GM12878 (cell line): ENCODE measurements around the gene ADSL. TPM values are rescaled to one million over a fixed set of nuclear protein-coding genes. Genes with fewer than 3 reads are reported as not detected.
A peak's percentile ranks its signal among the peaks of the same experiment; 100 is the strongest.

Experiments used
- ATAC-seq: fragments of 200-7000 bp; cut with Tn5 transposase; 3 replicates; pipeline ENCODE4 v1.9.1; 2020; ENCODE audit warnings: mild to moderate bottlenecking, moderate library complexity
- BruUV-seq: library from RNA; stranded (reverse); fragments of 400-500 nt; replicated peaks from 2 replicates; lab custom pipeline; 2021; lab: Mats Ljungman, UMichigan
- CTCF ChIA-PET: fragments of 300-600 bp; sonication (Branson Sonifier 250); formaldehyde crosslinking; extraction: SDS; loops from one replicate; lab custom pipeline; 2021; ENCODE audit warnings: inconsistent platforms; lab: Yijun Ruan, JAX
- POLR2A ChIA-PET: fragments of 350-600 bp; formaldehyde crosslinking; extraction: SDS; loops from one replicate; lab custom pipeline; 2021; ENCODE audit warnings: inconsistent platforms; lab: Charles Lee
- RAD21 ChIA-PET: fragments of 300-600 bp; sonication (Branson Sonifier 250); formaldehyde crosslinking; loops from one replicate; lab custom pipeline; 2023; ENCODE audit warnings: antibody characterized with exemption; ENCODE audit not compliant: unreplicated experiment; lab: Charles Lee
- SMC1A ChIA-PET: fragments of 300-600 bp; sonication (Branson Sonifier 250); formaldehyde crosslinking; loops from one replicate; lab custom pipeline; 2023; ENCODE audit not compliant: unreplicated experiment, uncharacterized antibody; lab: Charles Lee
- DNase-seq: peaks from one replicate; pipeline ENCODE4 v3.0.0-alpha.2; 2011; ENCODE audit warnings: low read depth, low spot score
- FAIRE-seq: peaks from 3 replicates; lab custom pipeline; 2011; peaks lifted over from hg19 to GRCh38; lab: Jason Lieb, UNC
- H2AFZ ChIP-seq: 2 replicates; pipeline ENCODE4 v1.6.0; 2011; ENCODE audit warnings: low read depth, low read length, control low read depth; ENCODE audit not compliant: control insufficient read depth
- H3K27ac ChIP-seq: 2 replicates; pipeline ENCODE4 v1.5.1; 2011; ENCODE audit warnings: control low read depth; ENCODE audit not compliant: control insufficient read depth, insufficient read depth
- H3K27me3 ChIP-seq, 2 experiments: replicated peaks in 1 of 2; 2 replicates each; pipeline versions ENCODE4 v1.6.0 to v1.6.1; 2011; ENCODE audit warnings: low read length in 1 of 2; ENCODE audit not compliant: control insufficient read depth in 2 of 2, insufficient read depth in 2 of 2
- H3K36me3 ChIP-seq, 2 experiments: 2 replicates each; pipeline ENCODE4 v1.5.1; 2011; ENCODE audit warnings: low read length in 1 of 2; ENCODE audit not compliant: control insufficient read depth in 2 of 2, insufficient read depth in 2 of 2
- H3K4me1 ChIP-seq: 2 replicates; pipeline ENCODE4 v1.6.1; 2011; ENCODE audit warnings: mild to moderate bottlenecking, low read length, moderate library complexity, mixed read lengths; ENCODE audit not compliant: control insufficient read depth, insufficient read depth
- H3K4me2 ChIP-seq: 2 replicates; pipeline ENCODE4 v1.6.0; 2011; ENCODE audit warnings: control low read depth; ENCODE audit not compliant: control insufficient read depth, insufficient read depth
- H3K4me3 ChIP-seq: fragments of 200-600 bp; sonication (generic); 2 replicates; pipeline ENCODE4 v1.5.1; 2016
- H3K79me2 ChIP-seq: 2 replicates; pipeline ENCODE4 v1.6.0; 2011; ENCODE audit warnings: low read length; ENCODE audit not compliant: control insufficient read depth, insufficient read depth
- H3K9ac ChIP-seq: 2 replicates; pipeline ENCODE4 v1.8.0; 2011; ENCODE audit warnings: low read length, control low read depth, mixed read lengths; ENCODE audit not compliant: control insufficient read depth, insufficient read depth
- H3K9me3 ChIP-seq: replicated peaks from 3 replicates; pipeline ENCODE4 v1.5.1; 2011; ENCODE audit warnings: mild to moderate bottlenecking, low read length; ENCODE audit not compliant: control insufficient read depth, insufficient read depth
- H4K20me1 ChIP-seq: 2 replicates; pipeline ENCODE4 v1.6.0; 2011; ENCODE audit not compliant: control insufficient read depth, insufficient read depth
- BHLHE40 ChIP-seq, 2 experiments: fragments of 450-650 bp in 1 of 2; IDR thresholded peaks; 2 replicates each; pipeline ENCODE4 v1.6.1; 2011 to 2017; ENCODE audit warnings: low read depth in 2 of 2, borderline replicate concordance in 1 of 2, improper control_type of control experiment in 1 of 2, low read length in 1 of 2, mild to moderate bottlenecking in 1 of 2
- CREM ChIP-seq: IDR thresholded peaks from 2 replicates; pipeline ENCODE4 v1.6.1; 2014; ENCODE audit warnings: antibody characterized with exemption, low read depth
- HCFC1 ChIP-seq: fragments of 150-350 bp; IDR thresholded peaks from 2 replicates; pipeline ENCODE4 v1.6.1; 2014; ENCODE audit warnings: low read length
- IRF3 ChIP-seq: fragments of 450-650 bp; IDR thresholded peaks from 2 replicates; pipeline ENCODE4 v1.6.1; 2014; ENCODE audit warnings: mild to moderate bottlenecking
- MXI1 ChIP-seq: fragments of 150-350 bp; IDR thresholded peaks from 2 replicates; pipeline ENCODE4 v1.6.1; 2011; ENCODE audit warnings: low read depth, mild to moderate bottlenecking, inconsistent platforms, low read length, improper control_type of control experiment
- NBN ChIP-seq: fragments of 450-650 bp; IDR thresholded peaks from 2 replicates; pipeline ENCODE4 v1.6.1; 2016
- NFIC ChIP-seq: IDR thresholded peaks from 2 replicates; pipeline ENCODE4 v1.6.1; 2012; ENCODE audit warnings: low read depth, mild to moderate bottlenecking, inconsistent platforms, low read length, moderate library complexity
- NFYA ChIP-seq: IDR thresholded peaks from 2 replicates; pipeline ENCODE4 v1.6.1; 2011; ENCODE audit warnings: low read depth, mild to moderate bottlenecking, low read length, improper control_type of control experiment, borderline replicate concordance
- POLR2A ChIP-seq: IDR thresholded peaks from 2 replicates; pipeline ENCODE4 v1.6.1; 2011; ENCODE audit warnings: low read depth, mild to moderate bottlenecking, low read length
- POLR2AphosphoS2 ChIP-seq: IDR thresholded peaks from 2 replicates; pipeline ENCODE4 v1.6.1; 2011; ENCODE audit warnings: low read depth, mild to moderate bottlenecking, low read length, improper control_type of control experiment, moderate library complexity
- POLR2AphosphoS5 ChIP-seq: IDR thresholded peaks from 2 replicates; pipeline ENCODE4 v1.6.1; 2011; ENCODE audit warnings: mild to moderate bottlenecking, low read length, inconsistent platforms
- STAT3 ChIP-seq: IDR thresholded peaks from 2 replicates; pipeline ENCODE4 v1.6.1; 2011; ENCODE audit warnings: low read depth, low read length, improper control_type of control experiment
- WRNIP1 ChIP-seq: IDR thresholded peaks from 2 replicates; pipeline ENCODE4 v1.6.1; 2011; ENCODE audit warnings: low read depth, low read length, improper control_type of control experiment, borderline replicate concordance
- WGBS: methylation state at CpG from one replicate; pipeline ENCODE4 v1.1.6; 2016; ENCODE audit warnings: low lambda C conversion rate; ENCODE audit not compliant: insufficient replicate concordance, insufficient coverage; ENCODE audit errors: missing lambda C conversion rate; 5-methylcytosine and 5-hydroxymethylcytosine counted together
- in situ Hi-C: fragments of 300-500 bp; cut with MboI; formaldehyde crosslinking; loops from 9 replicates; pipeline ENCODE4 v1.14.3; 2018; ENCODE audit warnings: mixed read lengths
- intact Hi-C: fragments of 100-400 bp; cut with micrococcal nuclease; formaldehyde crosslinking; loops from one replicate; pipeline ENCODE4 v1.14.2; 2022; ENCODE audit not compliant: unreplicated experiment
- polyA plus RNA-seq, 11 experiments: library from polyadenylated mRNA; depleted of rRNA in 4 of 11; unstranded in 6 of 11; stranded (reverse) in 5 of 11; fragments of >200 nt; fragmentation: Nextera tagmentation in 4 of 11; fragmentation: Illumina TruSeq in 1 of 11; extraction: Ambion mirVana in 4 of 11; extraction: Trizol in 1 of 11; gene quantifications; 1 replicate in 1 of 11; 2 replicates in 10 of 11; pipeline versions ENCODE4 v1.2.1 to v1.2.3, GENCODE V29; 2011 to 2016; ENCODE audit warnings: inconsistent platforms in 2 of 11, missing spikeins in 2 of 11, low read depth in 1 of 11
- total RNA-seq, 4 experiments: library from RNA; depleted of rRNA in 3 of 4; stranded (reverse); fragments of >200 nt in 3 of 4; fragmentation: Illumina TruSeq in 1 of 4; extraction: Trizol in 1 of 4; gene quantifications; 2 replicates each; pipeline versions ENCODE4 v1.2.1 to v1.2.3, GENCODE V29; 2013 to 2021

Gene ADSL
- total and polyA plus RNA-seq, 10 of the 15 experiments (the other 5 are each of a cell fraction or from before 2014, with no cell fraction given): 126 to 313 (median 143) TPM

- DNase-seq (no peak), FAIRE-seq (no peak), ATAC-seq (no peak)
- CTCF ChIA-PET: interaction anchor here (1.3 to 3.1 kb wide), 3 partner anchors 11 to 236 kb away, joined by 3 to 9 read pairs (median 7); no protein-coding TSS in a partner anchor
- peaks cover 20 to 51% of the 10 kb centered on the region in 2 experiments for H3K36me3 ChIP-seq
- BruUV-seq: TSS peak; percentile 38
- no peak overlapping the region for H3K27ac ChIP-seq
- SMC1A ChIA-PET: interaction anchor here (0.7 kb wide), 1 partner anchor 10 kb away, joined by 3 read pairs; no protein-coding TSS in a partner anchor
- no peaks in the 10 kb centered on the region for H4K20me1 ChIP-seq
- TF ChIP-seq POLR2AphosphoS2 (0 out of 2 replicates have a peak, but pooled peaks have one; percentile 2), POLR2A (peak; percentile 71), POLR2AphosphoS5 (0 out of 2 replicates have a peak, but pooled peaks have one; percentile 6), CREM (no peak)
- H3K4me1 ChIP-seq: peaks cover 30% of the 10 kb centered on the region
- WGBS: 92% methylated on average over 8 of the region's 8 CpGs
- in situ Hi-C loops: no loop called here
- no peak overlapping the region for H3K4me2 ChIP-seq
- H3K4me3 ChIP-seq: no peak overlapping the region
- H3K9me3 ChIP-seq: no peaks in the 10 kb centered on the region
- no peak overlapping the region for H2AFZ ChIP-seq
- POLR2A ChIA-PET: interaction anchor here (0.8 kb wide), 1 partner anchor 16 kb away, joined by 4 read pairs; no protein-coding TSS in a partner anchor
- intact Hi-C loops: no loop called here
- no peaks in the 10 kb centered on the region for H3K27me3 ChIP-seq
- H3K79me2 ChIP-seq: peaks cover 1% of the 10 kb centered on the region
- no peak overlapping the region for H3K9ac ChIP-seq
- RAD21 ChIA-PET: no interaction called here
Observed at GRCh38 chr22:40410272-40410671, 64.0 kb downstream of the ADSL start.

- no peaks in the 10 kb centered on the region for H3K9me3 ChIP-seq
- ChIA-PET CTCF (interaction anchor here (1.1 to 3.1 kb wide), 3 partner anchors 11 to 235 kb away, joined by 3 to 9 read pairs (median 7); no protein-coding TSS in a partner anchor), SMC1A (interaction anchor here (1.3 to 1.5 kb wide), 2 partner anchors 10 to 25 kb away, joined by 6 read pairs; no protein-coding TSS in a partner anchor), RAD21 (interaction anchor here (1.2 kb wide), 1 partner anchor 26 kb away, joined by 3 read pairs; no protein-coding TSS in a partner anchor), POLR2A (no interaction called here)
- peaks cover 20 to 46% of the 10 kb centered on the region in 2 experiments for H3K36me3 ChIP-seq
- H3K4me1 ChIP-seq: peaks cover 36% of the 10 kb centered on the region
- in situ Hi-C loops: no loop called here
- no peak overlapping the region for H3K4me3 ChIP-seq
- H3K9ac ChIP-seq: no peak overlapping the region
- H3K27ac ChIP-seq: no peak overlapping the region
- BruUV-seq: no TSS peak
- no peak overlapping the region for H3K4me2 ChIP-seq
- intact Hi-C loops: no loop called here
- WGBS: 86% methylated on average over 13 of the region's 13 CpGs
- DNase-seq (no peak), ATAC-seq (no peak), FAIRE-seq (no peak)
- no peaks in the 10 kb centered on the region for H4K20me1 ChIP-seq
- H2AFZ ChIP-seq: no peak overlapping the region
- peaks cover 1% of the 10 kb centered on the region for H3K79me2 ChIP-seq
- H3K27me3 ChIP-seq: no peaks in the 10 kb centered on the region
- TF ChIP-seq STAT3 (no peak), BHLHE40 (IDR thresholded peaks at IDR 0.05; ENCODE audit: borderline replicate concordance in 1 of 2, low read depth in 2 of 2, low read length in 1 of 2) (no peak), NBN (no peak), WRNIP1 (no peak), NFIC (no peak), NFYA (no peak), MXI1 (no peak), HCFC1 (no peak), IRF3 (no peak)
Observed at GRCh38 chr22:40410731-40411505, 64.6 kb downstream of the ADSL start.
